Measurements from ENCODE around the gene CCK.

The CCK gene

DNA sequence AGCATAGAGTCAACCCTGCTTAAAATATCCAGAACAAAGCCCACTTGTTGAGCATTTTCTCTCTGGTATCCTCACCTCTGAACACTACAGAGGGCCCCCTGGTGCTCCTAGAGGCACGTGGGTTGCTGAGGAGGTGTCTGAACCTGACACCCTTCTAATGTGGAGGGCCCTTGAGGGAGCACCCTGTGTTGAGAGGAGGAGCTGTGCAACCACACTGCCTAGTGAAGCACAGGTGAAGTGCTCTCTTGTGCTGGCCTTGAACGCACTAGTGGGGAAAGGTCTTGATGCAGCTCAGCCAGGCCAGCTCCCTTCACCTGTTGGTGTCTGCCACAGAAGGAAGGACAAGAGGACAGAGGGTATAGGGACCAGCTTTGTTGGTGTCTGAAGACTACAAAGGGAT is 51.9 kb downstream of the CCK start:
- TF ChIP-seq, protein P1, sequence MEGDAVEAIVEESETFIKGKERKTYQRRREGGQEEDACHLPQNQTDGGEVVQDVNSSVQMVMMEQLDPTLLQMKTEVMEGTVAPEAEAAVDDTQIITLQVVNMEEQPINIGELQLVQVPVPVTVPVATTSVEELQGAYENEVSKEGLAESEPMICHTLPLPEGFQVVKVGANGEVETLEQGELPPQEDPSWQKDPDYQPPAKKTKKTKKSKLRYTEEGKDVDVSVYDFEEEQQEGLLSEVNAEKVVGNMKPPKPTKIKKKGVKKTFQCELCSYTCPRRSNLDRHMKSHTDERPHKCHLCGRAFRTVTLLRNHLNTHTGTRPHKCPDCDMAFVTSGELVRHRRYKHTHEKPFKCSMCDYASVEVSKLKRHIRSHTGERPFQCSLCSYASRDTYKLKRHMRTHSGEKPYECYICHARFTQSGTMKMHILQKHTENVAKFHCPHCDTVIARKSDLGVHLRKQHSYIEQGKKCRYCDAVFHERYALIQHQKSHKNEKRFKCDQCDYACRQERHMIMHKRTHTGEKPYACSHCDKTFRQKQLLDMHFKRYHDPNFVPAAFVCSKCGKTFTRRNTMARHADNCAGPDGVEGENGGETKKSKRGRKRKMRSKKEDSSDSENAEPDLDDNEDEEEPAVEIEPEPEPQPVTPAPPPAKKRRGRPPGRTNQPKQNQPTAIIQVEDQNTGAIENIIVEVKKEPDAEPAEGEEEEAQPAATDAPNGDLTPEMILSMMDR (IDR thresholded peaks at IDR 0.05; ENCODE audit: control insufficient read depth, insufficient read depth, low read depth, low read length, missing control alignments) = no peak
- no peak overlapping the region for H3K4me3 ChIP-seq (ENCODE audit: control insufficient read depth, low read depth, low read length)
- DNase-seq (ENCODE audit: low read depth) = no peak

DNA sequence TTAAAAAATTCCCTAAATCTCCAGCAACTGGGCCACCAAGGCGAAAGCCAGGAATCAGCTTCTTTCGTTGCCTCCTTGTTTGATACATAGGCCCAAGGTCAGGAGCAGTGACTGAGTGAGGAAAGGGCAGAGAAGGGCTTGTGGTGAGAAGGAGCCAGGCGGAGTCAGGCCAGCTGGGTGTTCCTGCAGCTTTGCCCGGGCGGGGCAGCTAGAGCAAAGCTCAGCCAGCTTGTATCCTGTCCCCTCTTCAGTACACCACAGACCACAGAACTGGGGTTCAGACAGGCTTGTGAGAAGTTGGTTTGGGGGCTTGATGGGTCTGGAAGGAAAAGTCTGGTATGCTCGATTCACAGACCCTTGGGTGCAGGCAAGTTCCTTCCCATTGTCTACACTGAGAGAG is 52.6 kb downstream of the CCK start:
- no peak for DNase-seq (ENCODE audit: low read depth)
- TF ChIP-seq, protein P1 (IDR thresholded peaks at IDR 0.05; ENCODE audit: control insufficient read depth, insufficient read depth, low read depth, low read length, missing control alignments) = no peak
- no peak overlapping the region for H3K4me3 ChIP-seq (ENCODE audit: control insufficient read depth, low read depth, low read length)

DNA sequence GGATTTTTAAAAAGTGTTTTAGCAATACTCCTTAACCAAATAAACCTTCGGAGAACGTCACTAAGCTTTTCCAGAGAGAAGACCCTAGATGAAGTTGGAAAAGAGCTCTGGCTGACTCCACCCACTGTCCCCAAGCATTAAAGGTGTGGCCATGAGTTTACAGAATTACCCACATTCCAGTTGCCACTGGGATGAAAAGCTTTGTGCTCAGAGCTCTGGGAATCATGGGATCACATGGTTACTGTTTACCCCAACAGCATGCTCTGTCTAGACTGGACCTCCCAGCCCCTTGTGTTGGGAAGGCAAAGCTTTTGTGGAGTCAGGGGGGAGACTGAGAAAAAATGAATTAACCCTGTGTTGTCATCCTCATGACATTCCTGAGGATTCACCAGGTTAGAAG is 55.3 kb downstream of the CCK start:
- TF ChIP-seq, protein P1 (IDR thresholded peaks at IDR 0.05; ENCODE audit: control insufficient read depth, insufficient read depth, low read depth, low read length, missing control alignments) = no peak
- no peak overlapping the region for H3K4me3 ChIP-seq (ENCODE audit: control insufficient read depth, low read depth, low read length)
- no peak for DNase-seq (ENCODE audit: low read depth)

DNA sequence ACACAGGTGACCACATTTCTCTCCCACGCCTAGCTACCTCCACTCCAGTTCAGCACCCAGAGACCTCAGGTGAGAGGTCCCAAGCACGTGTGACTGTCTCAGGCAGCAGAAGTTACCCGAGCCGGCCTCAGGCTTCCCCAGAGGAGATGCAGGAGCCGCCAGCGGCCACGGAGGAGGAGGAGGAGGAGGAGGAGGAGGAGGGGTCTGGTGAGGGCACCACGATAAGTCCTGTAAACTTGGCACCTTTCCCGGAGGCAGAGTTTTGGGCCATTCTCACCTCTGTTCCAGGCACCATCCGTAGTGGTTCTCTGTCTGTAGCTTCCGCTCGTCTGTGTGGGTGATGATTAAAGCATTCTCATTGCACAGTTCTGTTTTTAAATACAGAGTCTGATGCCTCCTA is 56.1 kb downstream of the CCK start:
- TF ChIP-seq, protein P1 (IDR thresholded peaks at IDR 0.05; ENCODE audit: control insufficient read depth, insufficient read depth, low read depth, low read length, missing control alignments) = no peak

More for the DNA sequence above, 56.1 kb downstream of the CCK start:
- no peak for DNase-seq (ENCODE audit: low read depth)
- no peak overlapping the region for H3K4me3 ChIP-seq (ENCODE audit: control insufficient read depth, low read depth, low read length)
